ENCODE data around the gene COL1A1.
A peak's percentile ranks its signal among the peaks of the same experiment; 100 is the strongest.

Gene COL1A1

DNA sequence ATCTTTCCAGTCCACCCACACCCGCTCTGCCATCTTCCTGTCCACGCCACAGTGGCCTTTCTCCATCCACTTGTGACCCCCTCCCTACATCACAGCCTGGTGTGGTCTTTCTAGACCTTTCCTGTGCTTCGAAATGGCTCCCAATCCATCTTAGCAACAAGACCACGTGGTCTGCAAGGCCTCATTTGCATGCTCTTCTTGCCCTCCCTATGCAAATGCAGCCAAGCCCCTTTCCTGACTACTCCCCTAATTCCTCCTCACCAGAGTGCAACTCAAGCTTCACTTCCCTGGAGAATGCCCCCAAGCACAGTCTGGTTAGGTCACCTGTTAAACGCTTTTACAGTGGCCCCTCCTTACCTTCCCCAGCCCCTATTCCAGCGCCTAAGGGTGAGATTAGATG is 57.1 kb downstream of the COL1A1 start:
- no CpG with 5 or more reads among the region's 6 CpGs for whole genome bisulfite sequencing (ENCODE audit: extremely low coverage, insufficient coverage, low lambda C conversion rate)
- Histone ChIP-seq H4K8ac (ENCODE audit: low read depth, low read length) (no peak overlapping the region), H3K36me3 (ENCODE audit: control insufficient read depth, insufficient read depth, low read length) (peaks cover 9% of the 10 kb centered on the region), H3K56ac (ENCODE audit: low read length) (no peak overlapping the region), H3K27me3 (ENCODE audit: insufficient read depth, low read length, poor library complexity) (no peaks in the 10 kb centered on the region), H3K23ac (ENCODE audit: low read length) (no peak overlapping the region), H3K4me1 (ENCODE audit: control insufficient read depth, low read depth, low read length) (peaks cover 9% of the 10 kb centered on the region), H3K4me2 (ENCODE audit: low read length) (no peak overlapping the region), H3K4ac (ENCODE audit: low read depth, low read length) (no peak overlapping the region), H2BK120ac (ENCODE audit: low read depth, low read length) (no peak overlapping the region), H3K4me3 (ENCODE audit: low read length) (no peak overlapping the region), H3K79me2 (ENCODE audit: control insufficient read depth, insufficient read depth, low read length) (peaks cover 6% of the 10 kb centered on the region), H3K27ac (ENCODE audit: low read depth, low read length) (no peak overlapping the region), H2BK15ac (replicated peaks; ENCODE audit: low read depth) (no peak overlapping the region), H3K9ac (ENCODE audit: low read length) (no peak overlapping the region), H3K79me1 (ENCODE audit: low read length) (peaks cover 9% of the 10 kb centered on the region), H3K18ac (ENCODE audit: low read length) (no peak overlapping the region), H2BK5ac (ENCODE audit: low read length) (no peak overlapping the region), H2AK5ac (ENCODE audit: low read length) (no peak overlapping the region), H4K5ac (ENCODE audit: low read length) (no peak overlapping the region)
- DNase-seq: no peak

DNA sequence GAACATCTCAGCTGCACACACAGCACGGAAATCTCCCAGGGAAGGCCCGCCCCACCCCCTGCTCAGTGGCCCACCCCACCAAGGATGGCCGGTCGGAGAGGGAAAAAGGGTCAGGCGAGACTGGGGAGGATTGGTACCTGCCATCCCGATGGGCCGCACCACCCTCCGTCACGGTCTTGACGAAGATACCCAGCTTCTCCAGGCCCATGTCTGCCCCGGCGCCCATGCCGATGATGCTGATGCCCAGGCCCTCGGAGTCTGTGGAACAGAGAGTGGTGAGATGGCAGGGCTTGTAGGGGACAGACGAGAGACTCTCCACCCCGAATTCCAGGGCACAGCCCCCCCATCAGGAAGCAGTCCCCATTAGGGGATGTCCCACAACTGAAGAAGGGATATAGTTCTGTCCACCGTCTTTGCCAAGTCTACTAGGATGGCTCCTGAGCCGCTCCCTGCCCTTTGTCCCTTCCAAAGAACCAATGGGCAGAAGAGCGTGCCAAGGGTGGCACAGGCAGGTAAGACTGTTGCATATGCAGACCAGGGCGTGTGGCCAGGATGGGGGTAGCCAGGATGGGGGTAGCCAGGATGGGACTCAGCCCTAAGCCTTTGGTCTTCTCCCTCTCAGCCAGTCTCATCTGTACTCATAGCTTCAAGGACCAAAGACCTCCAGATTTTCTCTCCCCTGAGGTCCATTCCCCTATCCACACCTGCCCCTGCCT is 57.8 kb downstream of the COL1A1 start:
- Histone ChIP-seq H3K4me2 (ENCODE audit: low read length) (no peak overlapping the region), H2AK5ac (ENCODE audit: low read length) (no peak overlapping the region), H3K9ac (ENCODE audit: low read length) (no peak overlapping the region), H2BK5ac (ENCODE audit: low read length) (no peak overlapping the region), H4K8ac (ENCODE audit: low read depth, low read length) (no peak overlapping the region), H3K36me3 (ENCODE audit: control insufficient read depth, insufficient read depth, low read length) (peaks cover 11% of the 10 kb centered on the region), H3K27me3 (ENCODE audit: insufficient read depth, low read length, poor library complexity) (no peaks in the 10 kb centered on the region), H3K23ac (ENCODE audit: low read length) (no peak overlapping the region), H3K4me3 (ENCODE audit: low read length) (no peak overlapping the region), H2BK120ac (ENCODE audit: low read depth, low read length) (no peak overlapping the region), H3K56ac (ENCODE audit: low read length) (no peak overlapping the region), H3K18ac (ENCODE audit: low read length) (no peak overlapping the region), H3K4me1 (ENCODE audit: control insufficient read depth, low read depth, low read length) (peaks cover 9% of the 10 kb centered on the region), H4K5ac (ENCODE audit: low read length) (no peak overlapping the region), H3K4ac (ENCODE audit: low read depth, low read length) (no peak overlapping the region), H3K27ac (ENCODE audit: low read depth, low read length) (no peak overlapping the region), H2BK15ac (replicated peaks; ENCODE audit: low read depth) (no peak overlapping the region), H3K79me2 (ENCODE audit: control insufficient read depth, insufficient read depth, low read length) (peaks cover 6% of the 10 kb centered on the region), H3K79me1 (ENCODE audit: low read length) (peaks cover 9% of the 10 kb centered on the region)
- no peak for DNase-seq
- WGBS (ENCODE audit: extremely low coverage, insufficient coverage, low lambda C conversion rate): no CpG with 5 or more reads among the region's 20 CpGs

DNA sequence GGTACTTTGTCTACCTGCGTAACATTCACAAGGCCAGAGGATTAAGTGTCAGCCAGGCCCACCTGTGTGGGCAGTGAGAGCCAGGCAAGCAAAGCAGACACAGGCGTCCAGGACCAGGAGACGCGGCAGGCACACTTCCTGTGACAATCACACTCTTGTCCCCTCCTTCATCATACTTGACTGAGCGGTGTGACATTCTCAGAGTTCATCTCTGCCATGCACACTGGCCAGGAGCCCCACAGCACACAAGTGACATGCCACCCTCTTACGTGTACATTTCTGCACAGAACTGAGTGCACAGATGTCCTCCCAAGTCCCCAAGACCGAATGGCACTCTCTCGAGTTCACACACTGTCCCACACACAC is 59.7 kb downstream of the COL1A1 start:
- Histone ChIP-seq H3K56ac (ENCODE audit: low read length) (no peak overlapping the region), H3K79me1 (ENCODE audit: low read length) (peaks cover 5% of the 10 kb centered on the region), H2BK5ac (ENCODE audit: low read length) (no peak overlapping the region), H3K4me1 (ENCODE audit: control insufficient read depth, low read depth, low read length) (peaks cover 4% of the 10 kb centered on the region), H3K79me2 (ENCODE audit: control insufficient read depth, insufficient read depth, low read length) (peaks cover 2% of the 10 kb centered on the region), H2BK15ac (replicated peaks; ENCODE audit: low read depth) (no peak overlapping the region), H3K36me3 (ENCODE audit: control insufficient read depth, insufficient read depth, low read length) (peaks cover 16% of the 10 kb centered on the region), H4K8ac (ENCODE audit: low read depth, low read length) (no peak overlapping the region), H3K23ac (ENCODE audit: low read length) (no peak overlapping the region), H3K4ac (ENCODE audit: low read depth, low read length) (no peak overlapping the region), H3K18ac (ENCODE audit: low read length) (no peak overlapping the region), H3K27ac (ENCODE audit: low read depth, low read length) (no peak overlapping the region), H3K27me3 (ENCODE audit: insufficient read depth, low read length, poor library complexity) (no peaks in the 10 kb centered on the region), H2BK120ac (ENCODE audit: low read depth, low read length) (no peak overlapping the region), H4K5ac (ENCODE audit: low read length) (no peak overlapping the region), H3K4me2 (ENCODE audit: low read length) (no peak overlapping the region), H2AK5ac (ENCODE audit: low read length) (no peak overlapping the region), H3K4me3 (ENCODE audit: low read length) (no peak overlapping the region), H3K9ac (ENCODE audit: low read length) (no peak overlapping the region)
- WGBS (ENCODE audit: extremely low coverage, insufficient coverage, low lambda C conversion rate): no CpG with 5 or more reads among the region's 8 CpGs
- no peak for DNase-seq

DNA sequence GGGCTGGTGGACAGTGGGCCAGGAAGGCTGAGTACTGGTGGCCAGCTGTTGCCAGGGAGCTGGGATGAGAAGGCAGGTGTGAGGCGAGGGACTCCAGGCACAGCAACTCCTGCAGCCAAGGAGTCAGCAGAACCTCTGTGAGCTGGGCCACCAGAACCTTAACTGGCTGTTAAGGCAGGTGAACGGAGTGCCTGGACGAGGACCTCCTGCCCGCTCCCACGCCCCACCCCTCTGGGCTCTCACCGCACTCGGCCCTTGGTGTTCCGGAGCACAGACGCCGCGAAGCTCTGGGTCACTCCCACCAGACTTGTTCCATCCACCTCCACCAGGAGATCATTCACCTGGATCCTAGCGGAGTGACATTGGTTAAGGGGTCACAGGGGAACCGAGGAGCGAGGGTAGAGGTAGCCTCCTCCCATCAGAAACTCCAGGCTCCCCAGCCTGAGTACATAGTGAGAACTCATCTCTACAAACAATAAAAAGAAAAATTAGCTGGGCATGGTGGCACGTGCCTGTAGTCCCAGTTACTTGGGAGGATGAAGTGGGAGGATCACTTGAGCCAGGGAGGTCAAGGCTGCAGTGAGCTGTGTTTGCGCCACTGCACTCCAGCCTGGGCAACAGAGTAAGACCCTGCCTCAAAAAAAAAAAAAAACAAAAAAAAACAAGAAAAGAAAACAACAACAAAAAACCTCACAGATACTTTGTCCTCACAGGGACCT is 60.2 kb downstream of the COL1A1 start:
- H3K23ac ChIP-seq (ENCODE audit: low read length): no peak overlapping the region
- H3K36me3 ChIP-seq (ENCODE audit: control insufficient read depth, insufficient read depth, low read length): peaks cover 16% of the 10 kb centered on the region
- no peak overlapping the region for H2BK120ac ChIP-seq (ENCODE audit: low read depth, low read length)
- H3K79me1 ChIP-seq (ENCODE audit: low read length): no peaks in the 10 kb centered on the region
- H3K9ac ChIP-seq (ENCODE audit: low read length): no peak overlapping the region
- no peaks in the 10 kb centered on the region for H3K79me2 ChIP-seq (ENCODE audit: control insufficient read depth, insufficient read depth, low read length)
- no peak overlapping the region for H4K5ac ChIP-seq (ENCODE audit: low read length)
- H3K4ac ChIP-seq (ENCODE audit: low read depth, low read length): no peak overlapping the region
- H3K4me3 ChIP-seq (ENCODE audit: low read length): no peak overlapping the region
- peak overlapping the region; percentile 67 for H3K56ac ChIP-seq (ENCODE audit: low read length)
- H3K27ac ChIP-seq (ENCODE audit: low read depth, low read length): no peak overlapping the region
- no CpG with 5 or more reads among the region's 16 CpGs for whole genome bisulfite sequencing (ENCODE audit: extremely low coverage, insufficient coverage, low lambda C conversion rate)
- no peaks in the 10 kb centered on the region for H3K27me3 ChIP-seq (ENCODE audit: insufficient read depth, low read length, poor library complexity)
- no peak overlapping the region for H2BK5ac ChIP-seq (ENCODE audit: low read length)
- H2AK5ac ChIP-seq (ENCODE audit: low read length): no peak overlapping the region
- H2BK15ac ChIP-seq (replicated peaks; ENCODE audit: low read depth): no peak overlapping the region
- no peak overlapping the region for H3K18ac ChIP-seq (ENCODE audit: low read length)
- peaks cover 4% of the 10 kb centered on the region for H3K4me1 ChIP-seq (ENCODE audit: control insufficient read depth, low read depth, low read length)
- DNase-seq: no peak
- no peak overlapping the region for H4K8ac ChIP-seq (ENCODE audit: low read depth, low read length)
- no peak overlapping the region for H3K4me2 ChIP-seq (ENCODE audit: low read length)

DNA sequence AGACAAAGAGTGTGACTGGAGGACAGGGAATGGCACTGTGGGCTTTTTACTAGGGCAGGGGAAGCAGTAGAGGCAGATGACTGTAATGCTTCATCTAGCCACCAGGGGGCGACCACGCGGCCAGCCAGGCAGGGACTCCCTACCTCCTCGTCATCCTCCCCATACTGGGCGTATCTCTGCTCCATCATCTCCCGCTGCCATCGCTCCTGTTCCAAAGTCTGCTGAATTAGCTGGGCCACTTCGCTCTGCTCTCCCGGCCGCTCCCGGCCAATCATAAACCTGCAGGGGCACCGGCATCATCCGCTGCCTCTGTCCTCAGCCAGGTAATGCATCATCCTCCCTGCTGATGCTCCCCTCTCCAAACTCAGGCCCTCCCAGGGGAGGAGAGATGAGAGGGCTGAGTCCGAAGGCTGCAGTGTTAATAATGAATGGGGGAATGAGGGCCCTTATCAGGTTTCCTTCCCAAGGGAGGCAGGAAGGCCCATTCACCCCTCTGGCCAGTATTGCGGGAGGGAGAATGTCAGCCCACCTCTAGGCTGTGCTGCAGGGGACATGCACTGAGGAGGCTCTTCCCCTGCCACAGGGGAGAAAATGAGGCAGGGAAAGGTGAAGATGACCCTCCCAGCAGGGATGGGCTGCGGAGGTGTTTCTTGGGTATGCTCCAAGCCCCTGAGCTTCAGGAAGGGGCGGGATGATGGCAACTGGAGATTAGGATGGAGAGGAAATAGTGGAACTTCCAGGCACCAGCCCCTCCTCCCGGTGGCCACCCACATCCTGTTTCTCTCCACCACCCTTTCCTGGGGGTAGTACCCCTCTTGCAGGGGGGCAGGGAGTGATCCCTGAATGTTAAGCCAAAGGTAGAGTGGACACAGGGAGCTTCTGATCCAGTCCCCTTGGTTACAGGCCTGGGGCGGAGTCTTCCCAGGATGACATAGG is 61.2 kb downstream of the COL1A1 start:
- Histone ChIP-seq H3K79me1 (ENCODE audit: low read length) (no peaks in the 10 kb centered on the region), H3K4me2 (ENCODE audit: low read length) (no peak overlapping the region), H3K4me1 (ENCODE audit: control insufficient read depth, low read depth, low read length) (peaks cover 4% of the 10 kb centered on the region), H2BK15ac (replicated peaks; ENCODE audit: low read depth) (no peak overlapping the region), H3K18ac (ENCODE audit: low read length) (no peak overlapping the region), H3K9ac (ENCODE audit: low read length) (no peak overlapping the region), H3K27me3 (ENCODE audit: insufficient read depth, low read length, poor library complexity) (no peaks in the 10 kb centered on the region), H3K36me3 (ENCODE audit: control insufficient read depth, insufficient read depth, low read length) (peaks cover 16% of the 10 kb centered on the region), H3K4ac (ENCODE audit: low read depth, low read length) (no peak overlapping the region), H2AK5ac (ENCODE audit: low read length) (no peak overlapping the region), H3K79me2 (ENCODE audit: control insufficient read depth, insufficient read depth, low read length) (no peaks in the 10 kb centered on the region), H2BK5ac (ENCODE audit: low read length) (no peak overlapping the region), H3K23ac (ENCODE audit: low read length) (no peak overlapping the region), H3K4me3 (ENCODE audit: low read length) (no peak overlapping the region), H3K27ac (ENCODE audit: low read depth, low read length) (no peak overlapping the region), H2BK120ac (ENCODE audit: low read depth, low read length) (no peak overlapping the region), H3K56ac (ENCODE audit: low read length) (peak overlapping the region; percentile 67), H4K5ac (ENCODE audit: low read length) (no peak overlapping the region), H4K8ac (ENCODE audit: low read depth, low read length) (no peak overlapping the region)
- WGBS (ENCODE audit: extremely low coverage, insufficient coverage, low lambda C conversion rate): no CpG with 5 or more reads among the region's 19 CpGs
- peak; percentile 94 for DNase-seq
